ENCODE data around the gene SCLY.

DNA sequence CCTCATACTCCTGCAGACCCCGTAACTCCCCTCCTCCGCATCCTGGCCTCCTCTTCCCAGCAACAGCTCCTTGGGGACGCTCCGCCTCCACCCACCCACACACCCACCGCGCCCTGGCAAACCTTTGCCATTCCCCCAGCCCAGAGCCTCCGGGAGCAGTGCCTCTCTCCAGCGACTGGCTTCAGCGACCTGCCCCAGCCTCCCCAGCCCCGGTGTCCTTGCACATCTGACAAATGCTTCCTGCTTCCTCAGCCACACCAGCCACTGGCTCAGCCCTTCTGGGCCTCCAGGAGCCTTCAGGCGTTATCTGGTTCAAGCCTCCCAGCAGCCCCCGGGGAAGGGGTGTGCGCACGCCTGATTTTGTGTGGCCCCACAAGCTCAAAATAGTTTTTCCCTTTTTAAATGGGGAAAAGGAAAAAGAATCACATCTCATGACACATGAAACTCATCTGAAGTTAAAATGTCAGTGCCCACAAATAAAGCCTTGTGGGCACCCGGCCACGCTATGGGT lies 53.6 kb downstream of the SCLY start:
- TF ChIP-seq, protein P1, sequence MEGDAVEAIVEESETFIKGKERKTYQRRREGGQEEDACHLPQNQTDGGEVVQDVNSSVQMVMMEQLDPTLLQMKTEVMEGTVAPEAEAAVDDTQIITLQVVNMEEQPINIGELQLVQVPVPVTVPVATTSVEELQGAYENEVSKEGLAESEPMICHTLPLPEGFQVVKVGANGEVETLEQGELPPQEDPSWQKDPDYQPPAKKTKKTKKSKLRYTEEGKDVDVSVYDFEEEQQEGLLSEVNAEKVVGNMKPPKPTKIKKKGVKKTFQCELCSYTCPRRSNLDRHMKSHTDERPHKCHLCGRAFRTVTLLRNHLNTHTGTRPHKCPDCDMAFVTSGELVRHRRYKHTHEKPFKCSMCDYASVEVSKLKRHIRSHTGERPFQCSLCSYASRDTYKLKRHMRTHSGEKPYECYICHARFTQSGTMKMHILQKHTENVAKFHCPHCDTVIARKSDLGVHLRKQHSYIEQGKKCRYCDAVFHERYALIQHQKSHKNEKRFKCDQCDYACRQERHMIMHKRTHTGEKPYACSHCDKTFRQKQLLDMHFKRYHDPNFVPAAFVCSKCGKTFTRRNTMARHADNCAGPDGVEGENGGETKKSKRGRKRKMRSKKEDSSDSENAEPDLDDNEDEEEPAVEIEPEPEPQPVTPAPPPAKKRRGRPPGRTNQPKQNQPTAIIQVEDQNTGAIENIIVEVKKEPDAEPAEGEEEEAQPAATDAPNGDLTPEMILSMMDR (IDR thresholded peaks at IDR 0.05), result no peak
- TF ChIP-seq JUN (IDR thresholded peaks at IDR 0.05), result no peak
- TF ChIP-seq NR3C1 (IDR thresholded peaks at IDR 0.05), result no peak
- no peak for TF ChIP-seq JUNB (IDR thresholded peaks at IDR 0.05)
- no peak for TF ChIP-seq KDM5A (IDR thresholded peaks at IDR 0.05)
- TF ChIP-seq POLR2A (IDR thresholded peaks at IDR 0.05; ENCODE audit: low read length), result no peak
- TF ChIP-seq PHF8 (IDR thresholded peaks at IDR 0.05; ENCODE audit: borderline replicate concordance, low read depth), result no peak
- TF ChIP-seq EP300 (IDR thresholded peaks at IDR 0.05), result no peak
- TF ChIP-seq HDAC2 (IDR thresholded peaks at IDR 0.05), result no peak
